ENCODE measurements around the gene MASP2. TPM values are rescaled to one million over a fixed set of nuclear protein-coding genes. Genes with fewer than 3 reads are reported as not detected.
A peak's percentile ranks its signal among the peaks of the same experiment; 100 is the strongest.

The MASP2 gene
- total and polyA plus RNA-seq, 2 of the 8 experiments (the other 6 are each of a cell fraction or from before 2014, with no cell fraction given), result 0.54 to 1.2 TPM

- H2BK15ac ChIP-seq (ENCODE audit: low read length), result no peak within 1 kb of the TSS
- H3K23me2 ChIP-seq (ENCODE audit: low read depth, low read length), result peaks cover 4% of the 10 kb centered on the region
- peak within 1 kb of the TSS; percentile 98 to 100 (median 100) for H3K9ac ChIP-seq (replicated peaks in 1 of 4; ENCODE audit: extremely low read depth in 1 of 4, low read depth in 3 of 4, low read length in 3 of 4)
- peak within 1 kb of the TSS; percentile 93 for H2AFZ ChIP-seq (ENCODE audit: low read length)
- peak within 1 kb of the TSS; percentile 100; the same call in 1 of the 2 replicates for H2BK12ac ChIP-seq (ENCODE audit: low read depth, low read length)
- peaks cover 18 to 43% of the 10 kb centered on the region in 2 experiments for H3K79me2 ChIP-seq (ENCODE audit: control insufficient read depth in 1 of 2, insufficient read depth in 2 of 2, low read length in 2 of 2)
- peaks cover 19 to 41% (median 32%) of the 10 kb centered on the region in 4 experiments for H3K36me3 ChIP-seq (ENCODE audit: control insufficient read depth in 2 of 4, insufficient read depth in 4 of 4, low read length in 3 of 4)
- POLR2A ChIA-PET (ENCODE audit: partially characterized antibody), result interaction anchor here (0.6 to 2.4 kb wide), 28 partner anchors 9 to 490 kb away, joined by 3 to 19 read pairs (median 4); partner anchors contain the start of genes EXOSC10, MTOR and SRM
- DNase-seq (ENCODE audit: low read depth in 1 of 2, low spot score in 2 of 2) (peak; percentile 44 to 95), FAIRE-seq (no peak)
- H3K18ac ChIP-seq (ENCODE audit: extremely low read depth, low read length), result peak within 1 kb of the TSS; percentile 99
- peak within 1 kb of the TSS; percentile 93 to 98 (median 95) for H3K4me3 ChIP-seq (ENCODE audit: extremely low read depth in 1 of 4, insufficient read depth in 2 of 4, low read depth in 3 of 4, low read length in 4 of 4)
- H3K4ac ChIP-seq (replicated peaks; ENCODE audit: insufficient read length, low read depth, low read length), result peak within 1 kb of the TSS; percentile 96
- H2AK5ac ChIP-seq (ENCODE audit: low read depth, low read length), result no peak within 1 kb of the TSS; the same call in 1 of the 2 replicates
- no peak within 1 kb of the TSS for H3K23ac ChIP-seq (ENCODE audit: insufficient read length)
- H3K27me3 ChIP-seq (replicated peaks in 1 of 4; ENCODE audit: control insufficient read depth in 3 of 4, extremely low read depth in 1 of 4, insufficient read depth in 3 of 4, low read length in 3 of 4), result no peaks in the 10 kb centered on the region
- H3K4me1 ChIP-seq (replicated peaks in 1 of 4; ENCODE audit: control insufficient read depth in 3 of 4, insufficient read depth in 4 of 4, low read length in 3 of 4), result peaks cover 0 to 10% (median 6%) of the 10 kb centered on the region in 4 experiments; a peak in 5 of 7 replicates
- no peaks in the 10 kb centered on the region for H3K79me1 ChIP-seq (ENCODE audit: low read depth, low read length)
- H4K5ac ChIP-seq (ENCODE audit: insufficient read length, low read depth, low read length), result peak within 1 kb of the TSS; percentile 100
- peak within 1 kb of the TSS; percentile 100; the same call in 1 of the 2 replicates for H4K8ac ChIP-seq (ENCODE audit: extremely low read depth, insufficient read depth, low read length)
- peak within 1 kb of the TSS; percentile 100 for H2BK120ac ChIP-seq (replicated peaks; ENCODE audit: low read depth, low read length)
- 1% methylated on average over 55 of the region's 94 CpGs; no CpG with 5 or more reads in 1 of the 2 experiments for WGBS, 2 experiments (ENCODE audit: extremely low coverage in 1 of 2, insufficient coverage in 1 of 2, insufficient read length in 1 of 2, insufficient replicate concordance in 2 of 2, low coverage in 1 of 2, low lambda C conversion rate in 2 of 2, missing lambda C conversion rate in 1 of 2)
- no peak within 1 kb of the TSS for H3K14ac ChIP-seq (ENCODE audit: insufficient read length)
- H4K91ac ChIP-seq (replicated peaks; ENCODE audit: insufficient read length, low read length), result peak within 1 kb of the TSS; percentile 99
- peak within 1 kb of the TSS; percentile 86; the same call in 1 of the 2 replicates for H2BK20ac ChIP-seq (ENCODE audit: low read length)
- peak within 1 kb of the TSS; percentile 99 for H3K27ac ChIP-seq (ENCODE audit: low read depth, low read length)
- H3K9me3 ChIP-seq (ENCODE audit: insufficient read depth in 2 of 2, low read depth in 1 of 2, low read length in 1 of 2), result no peaks in the 10 kb centered on the region
- CTCF ChIA-PET (ENCODE audit: partially characterized antibody), result interaction anchor here (0.6 to 0.7 kb wide), 2 partner anchors 9 to 13 kb away, joined by 3 read pairs; no protein-coding TSS in a partner anchor
- peak within 1 kb of the TSS; percentile 92 to 97 for H3K4me2 ChIP-seq (ENCODE audit: insufficient read depth in 1 of 2, low read depth in 2 of 2, low read length in 2 of 2)
- peak within 1 kb of the TSS; percentile 99 for H3K56ac ChIP-seq (replicated peaks; ENCODE audit: insufficient read length, low read depth, low read length)
- peak within 1 kb of the TSS; percentile 100 for H2BK5ac ChIP-seq (ENCODE audit: low read depth, low read length)
- peaks cover 14 to 16% of the 10 kb centered on the region in 2 experiments for H4K20me1 ChIP-seq (replicated peaks in 1 of 2; ENCODE audit: control insufficient read depth in 1 of 2, insufficient read depth in 2 of 2, low read length in 2 of 2)
- TF ChIP-seq JUN (IDR thresholded peaks at IDR 0.05; ENCODE audit: low read depth, low read length) (no peak), SIX5 (IDR thresholded peaks at IDR 0.05; ENCODE audit: low read depth, low read length) (peak; percentile 53), BRCA1 (IDR thresholded peaks at IDR 0.05; ENCODE audit: low read depth, low read length) (peak; percentile 77), RBBP5 (IDR thresholded peaks at IDR 0.05; ENCODE audit: borderline replicate concordance, low read depth, low read length) (peak; percentile 82), GTF2F1 (IDR thresholded peaks at IDR 0.05; ENCODE audit: borderline replicate concordance, low read depth, low read length) (0 out of 2 replicates have a peak, but pooled peaks have one; percentile 44), ASH2L (IDR thresholded peaks at IDR 0.05; ENCODE audit: low read length) (peak; percentile 96), KDM4A (IDR thresholded peaks at IDR 0.05; ENCODE audit: low read depth, low read length, severe bottlenecking) (peak; percentile 35), EP300 (IDR thresholded peaks at IDR 0.05; ENCODE audit: borderline replicate concordance in 1 of 2, low read depth in 2 of 2, low read length in 2 of 2) (peak in 1 of 2 experiments; percentile 100; a peak in 2 of 3 replicates), E2F6 (IDR thresholded peaks at IDR 0.05) (peak; percentile 44)
Measured at GRCh38 chr1:11012260-11013159, 34.5 kb downstream of the MASP2 start, which contains the start of gene TARDBP. Gene TARDBP, plus strand, starts transcription at chr1:11012654. Its CDS starts 1,074 bp downstream, at chr1:11013728.
